Measurements from ENCODE around the gene KLF9.
A peak's percentile ranks its signal among the peaks of the same experiment; 100 is the strongest.

Gene KLF9

DNA sequence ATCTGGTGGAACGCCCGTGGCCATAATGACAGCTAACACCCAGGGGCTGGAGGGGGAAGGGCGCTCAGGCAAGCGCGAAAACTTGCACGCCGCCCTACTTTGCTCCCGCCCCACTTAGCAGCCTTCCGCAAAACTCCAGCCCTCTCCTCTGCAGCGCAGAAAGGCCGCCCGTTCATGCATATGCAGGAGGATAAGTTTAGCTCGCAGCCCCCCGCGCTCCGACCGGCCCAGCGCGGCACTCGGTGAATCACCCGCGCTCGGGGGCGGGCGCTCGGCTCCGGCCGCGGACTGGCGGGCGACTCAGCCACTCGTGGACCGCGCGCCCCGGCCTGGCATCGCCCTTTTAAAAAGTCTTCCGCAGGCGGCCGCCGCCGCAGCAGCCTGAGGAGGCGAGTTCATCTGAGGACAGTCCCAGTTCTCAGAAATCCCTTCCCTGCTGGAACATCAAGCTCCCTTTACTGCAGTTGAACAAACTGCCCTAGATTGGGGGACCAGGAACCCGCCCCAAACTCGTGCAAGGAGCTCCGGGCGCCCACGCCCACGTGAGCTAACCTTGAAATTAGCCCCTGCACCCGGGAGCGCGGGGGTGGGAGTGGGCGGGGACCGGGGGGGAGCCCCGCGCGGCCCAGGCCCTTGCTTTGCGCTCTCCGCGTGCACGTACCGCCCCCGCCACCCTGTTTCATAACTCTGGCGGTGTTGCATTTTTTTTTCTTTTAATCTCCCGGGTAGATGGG, 4.5 kb upstream of the KLF9 start:
- Histone ChIP-seq H3K36me3 (ENCODE audit: low read length) (no peaks in the 10 kb centered on the region), H3K4me2 (ENCODE audit: low read depth, low read length, poor library complexity, severe bottlenecking) (peak overlapping the region; percentile 87), H3F3A (ENCODE audit: insufficient read depth) (peaks cover 25% of the 10 kb centered on the region), H3K4me3 (ENCODE audit: insufficient read depth, low read length, poor library complexity, severe bottlenecking) (peak overlapping the region; percentile 82), H3K9me2 (replicated peaks; ENCODE audit: insufficient read depth, low read length) (no peaks in the 10 kb centered on the region), H3K79me2 (ENCODE audit: insufficient read depth, low read length) (no peaks in the 10 kb centered on the region), H3K27ac (ENCODE audit: low read depth, low read length) (peak overlapping the region; percentile 61), H3K9me3 (ENCODE audit: insufficient read depth, low read length) (no peaks in the 10 kb centered on the region), H2AFZ (ENCODE audit: low read depth, low read length, severe bottlenecking) (peak overlapping the region; percentile 91), H3K27me3 (ENCODE audit: low read length) (no peaks in the 10 kb centered on the region), H4K20me1 (ENCODE audit: low read depth, low read length) (no peaks in the 10 kb centered on the region), H3K9ac (ENCODE audit: low read length) (peak overlapping the region; percentile 68)
- TF ChIP-seq EZH2phosphoT487 (conservative IDR thresholded peaks at IDR 0.05; ENCODE audit: low read length), result no peak
- TF ChIP-seq, protein P1, sequence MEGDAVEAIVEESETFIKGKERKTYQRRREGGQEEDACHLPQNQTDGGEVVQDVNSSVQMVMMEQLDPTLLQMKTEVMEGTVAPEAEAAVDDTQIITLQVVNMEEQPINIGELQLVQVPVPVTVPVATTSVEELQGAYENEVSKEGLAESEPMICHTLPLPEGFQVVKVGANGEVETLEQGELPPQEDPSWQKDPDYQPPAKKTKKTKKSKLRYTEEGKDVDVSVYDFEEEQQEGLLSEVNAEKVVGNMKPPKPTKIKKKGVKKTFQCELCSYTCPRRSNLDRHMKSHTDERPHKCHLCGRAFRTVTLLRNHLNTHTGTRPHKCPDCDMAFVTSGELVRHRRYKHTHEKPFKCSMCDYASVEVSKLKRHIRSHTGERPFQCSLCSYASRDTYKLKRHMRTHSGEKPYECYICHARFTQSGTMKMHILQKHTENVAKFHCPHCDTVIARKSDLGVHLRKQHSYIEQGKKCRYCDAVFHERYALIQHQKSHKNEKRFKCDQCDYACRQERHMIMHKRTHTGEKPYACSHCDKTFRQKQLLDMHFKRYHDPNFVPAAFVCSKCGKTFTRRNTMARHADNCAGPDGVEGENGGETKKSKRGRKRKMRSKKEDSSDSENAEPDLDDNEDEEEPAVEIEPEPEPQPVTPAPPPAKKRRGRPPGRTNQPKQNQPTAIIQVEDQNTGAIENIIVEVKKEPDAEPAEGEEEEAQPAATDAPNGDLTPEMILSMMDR (IDR thresholded peaks at IDR 0.05; ENCODE audit: insufficient read depth, low read length, poor library complexity, severe bottlenecking), result no peak

DNA sequence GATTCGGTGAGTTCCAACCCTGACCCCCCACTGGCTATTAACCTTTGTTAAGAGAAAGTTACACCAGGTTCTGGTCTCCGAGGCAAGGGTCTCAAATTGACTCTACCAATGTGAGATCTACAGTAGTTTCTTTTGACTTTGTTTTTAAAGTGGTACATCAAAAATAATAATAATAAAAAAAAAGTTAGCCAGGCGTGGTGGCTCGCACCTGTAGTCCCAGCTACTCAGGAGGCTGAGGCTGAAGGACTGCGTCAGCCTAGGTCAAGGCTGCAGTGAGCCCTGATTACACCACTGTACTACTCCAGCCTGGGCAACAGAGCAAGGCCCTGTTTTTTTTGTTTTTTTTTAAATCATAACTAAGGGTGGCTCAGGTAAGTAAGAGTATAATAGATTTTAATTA, 1.0 kb upstream of the KLF9 start:
- Histone ChIP-seq H3F3A (ENCODE audit: insufficient read depth) (peaks cover 13% of the 10 kb centered on the region), H3K4me3 (ENCODE audit: insufficient read depth, low read length, poor library complexity, severe bottlenecking) (no peak overlapping the region), H3K27me3 (ENCODE audit: low read length) (no peaks in the 10 kb centered on the region), H3K4me2 (ENCODE audit: low read depth, low read length, poor library complexity, severe bottlenecking) (no peak overlapping the region), H3K9me3 (ENCODE audit: insufficient read depth, low read length) (no peaks in the 10 kb centered on the region), H3K9me2 (replicated peaks; ENCODE audit: insufficient read depth, low read length) (no peaks in the 10 kb centered on the region), H3K36me3 (ENCODE audit: low read length) (no peaks in the 10 kb centered on the region), H3K27ac (ENCODE audit: low read depth, low read length) (no peak overlapping the region), H3K9ac (ENCODE audit: low read length) (no peak overlapping the region), H3K79me2 (ENCODE audit: insufficient read depth, low read length) (no peaks in the 10 kb centered on the region), H2AFZ (ENCODE audit: low read depth, low read length, severe bottlenecking) (no peak overlapping the region), H4K20me1 (ENCODE audit: low read depth, low read length) (no peaks in the 10 kb centered on the region)
- no peak for TF ChIP-seq EZH2phosphoT487 (conservative IDR thresholded peaks at IDR 0.05; ENCODE audit: low read length)
- TF ChIP-seq, protein P1 (IDR thresholded peaks at IDR 0.05; ENCODE audit: insufficient read depth, low read length, poor library complexity, severe bottlenecking), result no peak

GRCh38 chr9:70415041-70415440, 584 bp upstream of the KLF9 start:
- Histone ChIP-seq H3K27me3 (ENCODE audit: low read length) (no peaks in the 10 kb centered on the region), H3F3A (ENCODE audit: insufficient read depth) (peaks cover 13% of the 10 kb centered on the region), H3K79me2 (ENCODE audit: insufficient read depth, low read length) (no peaks in the 10 kb centered on the region), H3K9me2 (replicated peaks; ENCODE audit: insufficient read depth, low read length) (no peaks in the 10 kb centered on the region), H3K9me3 (ENCODE audit: insufficient read depth, low read length) (no peaks in the 10 kb centered on the region), H3K4me2 (ENCODE audit: low read depth, low read length, poor library complexity, severe bottlenecking) (no peak overlapping the region), H3K36me3 (ENCODE audit: low read length) (no peaks in the 10 kb centered on the region), H2AFZ (ENCODE audit: low read depth, low read length, severe bottlenecking) (no peak overlapping the region), H3K27ac (ENCODE audit: low read depth, low read length) (no peak overlapping the region), H3K4me3 (ENCODE audit: insufficient read depth, low read length, poor library complexity, severe bottlenecking) (no peak overlapping the region), H4K20me1 (ENCODE audit: low read depth, low read length) (no peaks in the 10 kb centered on the region), H3K9ac (ENCODE audit: low read length) (no peak overlapping the region)
- TF ChIP-seq, protein P1 (IDR thresholded peaks at IDR 0.05; ENCODE audit: insufficient read depth, low read length, poor library complexity, severe bottlenecking), result no peak
- no peak for TF ChIP-seq EZH2phosphoT487 (conservative IDR thresholded peaks at IDR 0.05; ENCODE audit: low read length)

Measured in SU-DHL-6 (cell line).